DLD1 (cell line): Measurements from ENCODE around the gene GAB2.
"Not testable (repeated sequence)": the region's sequence is repeated elsewhere in the genome, so short reads cannot be mapped to it uniquely, and the experiment has no call there.

Experiments
- in situ Hi-C: cut with HindIII; loops from 2 replicates; pipeline ENCODE4 v1.10.0; 2017; ENCODE audit warnings: low sequenced_read_pairs

The GAB2 gene, protein sequence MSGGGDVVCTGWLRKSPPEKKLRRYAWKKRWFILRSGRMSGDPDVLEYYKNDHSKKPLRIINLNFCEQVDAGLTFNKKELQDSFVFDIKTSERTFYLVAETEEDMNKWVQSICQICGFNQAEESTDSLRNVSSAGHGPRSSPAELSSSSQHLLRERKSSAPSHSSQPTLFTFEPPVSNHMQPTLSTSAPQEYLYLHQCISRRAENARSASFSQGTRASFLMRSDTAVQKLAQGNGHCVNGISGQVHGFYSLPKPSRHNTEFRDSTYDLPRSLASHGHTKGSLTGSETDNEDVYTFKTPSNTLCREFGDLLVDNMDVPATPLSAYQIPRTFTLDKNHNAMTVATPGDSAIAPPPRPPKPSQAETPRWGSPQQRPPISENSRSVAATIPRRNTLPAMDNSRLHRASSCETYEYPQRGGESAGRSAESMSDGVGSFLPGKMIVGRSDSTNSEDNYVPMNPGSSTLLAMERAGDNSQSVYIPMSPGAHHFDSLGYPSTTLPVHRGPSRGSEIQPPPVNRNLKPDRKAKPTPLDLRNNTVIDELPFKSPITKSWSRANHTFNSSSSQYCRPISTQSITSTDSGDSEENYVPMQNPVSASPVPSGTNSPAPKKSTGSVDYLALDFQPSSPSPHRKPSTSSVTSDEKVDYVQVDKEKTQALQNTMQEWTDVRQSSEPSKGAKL

GRCh38 chr11:78417175-78417887, at the start of gene GAB2:
TSS of gene GAB2 (minus strand) at chr11:78417820. CDS start at chr11:78417720, 100 bp downstream.
- in situ Hi-C loops: no loop called here

- in situ Hi-C loops: no loop called here
Measured at GRCh38 chr11:78467370-78467769, 49.8 kb upstream of the GAB2 start.

DNA sequence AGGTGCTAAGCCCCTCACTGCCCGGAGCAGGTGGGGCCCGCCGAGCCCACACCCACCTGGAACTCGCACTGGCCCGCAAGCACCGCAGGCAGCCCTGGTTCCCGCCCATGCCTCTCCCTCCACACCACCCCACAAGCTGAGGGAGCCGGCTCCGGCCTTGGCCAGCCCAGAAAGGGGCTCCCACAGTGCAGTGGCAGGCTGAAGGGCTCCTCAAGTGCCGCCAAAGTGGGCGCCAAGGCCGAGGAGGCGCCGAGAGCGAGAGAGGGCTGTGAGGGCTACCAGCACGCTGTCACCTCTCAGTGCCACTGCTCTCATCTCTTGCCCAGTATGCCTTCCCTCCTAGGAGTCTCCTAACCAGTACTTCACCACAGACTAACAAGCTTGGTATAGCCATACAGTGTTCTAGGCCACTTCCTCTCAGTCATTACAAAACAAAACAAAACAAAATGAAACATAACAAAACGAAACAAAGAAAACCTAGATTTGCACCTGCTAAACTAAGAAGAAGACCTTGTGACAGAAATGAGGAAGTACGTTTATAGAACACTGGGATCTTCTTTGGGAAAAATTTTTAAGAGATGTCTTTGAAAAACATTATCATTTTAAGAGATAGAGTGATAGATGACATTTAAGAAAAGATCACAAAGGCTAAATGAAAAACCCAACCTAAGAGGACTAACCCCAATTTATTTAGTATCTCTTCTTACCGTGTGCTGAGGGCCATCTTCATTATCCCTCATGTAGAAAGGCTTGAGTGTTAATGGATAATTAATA, 47.7 kb upstream of the GAB2 start:
- in situ Hi-C loops: no loop called here

GRCh38 chr11:78464787-78465168, 47.2 kb upstream of the GAB2 start:
- in situ Hi-C loops: not testable (repeated sequence)

DNA sequence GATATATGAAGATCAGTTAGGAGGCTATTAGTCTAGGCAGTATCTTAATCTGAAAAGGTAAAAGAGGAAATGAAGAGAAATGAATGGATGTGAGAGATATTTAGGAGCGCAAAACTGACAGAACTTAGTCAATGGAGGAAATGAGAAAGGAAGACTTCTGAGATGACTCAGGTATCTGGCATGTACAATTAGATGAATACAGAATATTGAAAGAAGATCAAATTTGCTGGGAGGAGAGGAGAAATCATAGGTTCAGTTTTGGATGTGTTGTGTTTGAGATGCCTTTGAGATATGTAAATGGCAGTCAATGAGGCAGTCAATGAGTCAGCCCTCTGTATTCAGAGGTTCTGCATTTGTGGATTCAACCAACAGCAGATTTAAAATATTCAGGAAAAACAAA, 42.9 kb upstream of the GAB2 start:
- in situ Hi-C loops: no loop called here

DNA sequence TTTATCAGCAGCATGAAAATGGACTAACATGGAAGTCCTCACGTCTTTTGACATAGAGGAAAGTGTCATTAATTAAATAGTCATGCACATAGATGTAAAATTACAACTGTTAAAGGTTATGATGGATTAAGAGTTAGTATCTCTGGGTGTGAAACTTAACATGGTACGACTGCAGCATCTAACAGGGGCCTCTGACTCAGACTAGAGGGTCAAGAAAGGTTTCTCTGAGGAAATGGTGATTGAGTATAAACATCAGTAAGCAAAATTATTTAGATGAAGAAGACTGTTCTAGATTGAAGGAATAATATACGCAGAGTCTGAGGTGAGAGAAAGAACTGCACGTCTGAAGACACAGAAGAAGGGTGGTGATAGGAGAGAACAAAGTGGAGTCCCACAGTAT, 42.1 kb upstream of the GAB2 start:
- in situ Hi-C loops: no loop called here

GRCh38 chr11:78457448-78457847, 39.8 kb upstream of the GAB2 start:
- in situ Hi-C loops: no loop called here

GRCh38 chr11:78453140-78453935, 35.7 kb upstream of the GAB2 start:
- in situ Hi-C loops: no loop called here

GRCh38 chr11:78451371-78452150, 33.9 kb upstream of the GAB2 start:
- in situ Hi-C loops: no loop called here

- in situ Hi-C loops: no loop called here
Measured at GRCh38 chr11:78450866-78451265, 33.2 kb upstream of the GAB2 start.

GRCh38 chr11:78449866-78450265, 32.2 kb upstream of the GAB2 start:
- in situ Hi-C loops: no loop called here

- in situ Hi-C loops: no loop called here
Measured at GRCh38 chr11:78446210-78446609, 28.6 kb upstream of the GAB2 start.

- in situ Hi-C loops: no loop called here
Measured at GRCh38 chr11:78444726-78445125, 27.1 kb upstream of the GAB2 start.

- in situ Hi-C loops: no loop called here
Measured at GRCh38 chr11:78441956-78442355, 24.3 kb upstream of the GAB2 start.

DNA sequence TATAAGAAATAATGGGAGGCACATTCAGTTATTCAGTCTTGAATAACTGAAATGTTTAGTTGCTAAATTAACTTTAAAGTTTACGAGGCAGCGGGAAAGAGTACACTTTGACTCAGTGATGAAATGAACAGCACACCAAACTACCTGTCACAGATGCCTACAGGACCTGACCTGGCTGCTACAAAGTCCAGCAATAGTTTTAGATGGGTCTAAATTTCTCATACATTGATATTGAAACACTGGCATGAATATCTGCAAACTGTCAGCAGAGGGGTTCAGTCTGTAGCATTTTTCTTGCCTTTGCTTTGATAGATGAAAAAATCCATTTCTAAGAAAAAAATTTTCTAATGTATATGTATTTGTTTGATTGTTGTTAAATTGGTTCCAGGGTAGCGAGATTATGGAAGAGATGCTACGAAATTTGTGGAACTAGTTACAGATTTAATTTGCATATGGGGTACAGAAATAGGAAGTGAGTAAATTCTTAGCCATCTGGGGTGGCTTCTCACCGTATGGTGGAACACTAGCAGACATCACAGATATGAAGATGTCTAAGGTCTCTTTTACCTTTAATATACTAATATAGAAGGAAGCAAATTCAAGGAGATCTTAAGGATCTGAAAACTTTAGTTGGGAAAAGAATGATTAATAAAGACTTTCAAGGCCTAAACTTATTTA, 20.8 kb upstream of the GAB2 start:
- in situ Hi-C loops: no loop called here

- in situ Hi-C loops: no loop called here
Measured at GRCh38 chr11:78432956-78433355, 15.3 kb upstream of the GAB2 start.

DNA sequence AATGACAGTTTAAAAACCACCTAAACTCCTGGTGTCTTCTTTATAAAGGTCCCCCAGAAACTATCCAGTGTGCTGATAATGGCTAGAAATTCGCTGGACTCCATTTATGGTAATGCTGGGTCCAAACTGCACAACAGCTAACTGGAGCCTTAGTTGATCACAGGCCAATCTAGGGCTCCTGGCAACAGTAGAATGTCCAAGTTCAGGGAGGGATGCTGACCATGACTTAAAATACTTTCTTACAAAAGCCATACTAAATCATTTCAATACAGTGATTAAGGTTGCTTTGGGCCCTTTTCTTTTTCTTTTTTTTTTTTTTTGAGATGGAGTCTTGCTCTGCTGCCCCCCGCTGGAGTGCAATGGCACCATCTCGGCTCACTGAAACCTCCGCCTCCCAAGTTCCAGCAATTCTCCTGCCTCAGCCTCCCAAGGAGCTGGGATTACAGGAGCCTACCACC, 14.5 kb upstream of the GAB2 start:
- in situ Hi-C loops: no loop called here

GRCh38 chr11:78429660-78430059, 12.0 kb upstream of the GAB2 start:
- in situ Hi-C loops: no loop called here

- in situ Hi-C loops: no loop called here
Measured at GRCh38 chr11:78429209-78429608, 11.6 kb upstream of the GAB2 start.
